ENCODE data around the gene PTGER1. TPM values are rescaled to one million over a fixed set of nuclear protein-coding genes. Genes with fewer than 3 reads are reported as not detected.

PTGER1 gene
- total and polyA plus RNA-seq, 2 experiments from 2014 or later: 0.60 to 3.5 TPM

GRCh38 chr19:14476673-14477401, 1.7 kb upstream of the PTGER1 start:
- Histone ChIP-seq H3K36me3 (replicated peaks; ENCODE audit: insufficient read depth, low read depth) (peaks cover 4% of the 10 kb centered on the region), H4K20me1 (ENCODE audit: insufficient read depth, poor library complexity, severe bottlenecking) (no peaks in the 10 kb centered on the region), H3K4me1 (ENCODE audit: insufficient read depth) (peaks cover 36% of the 10 kb centered on the region), H3K4me3 (no peak overlapping the region), H3K27ac (peak overlapping the region; percentile 82), H3K9me3 (ENCODE audit: low read depth) (no peaks in the 10 kb centered on the region), H3K9me2 (replicated peaks; ENCODE audit: insufficient read depth) (no peaks in the 10 kb centered on the region), H2AFZ (no peak overlapping the region), H3K4me2 (peak overlapping the region; percentile 48), H3K79me2 (no peaks in the 10 kb centered on the region), H3K27me3 (no peaks in the 10 kb centered on the region)
- WGBS (ENCODE audit: low lambda C conversion rate, missing lambda C conversion rate): 75% methylated on average over 22 of the region's 26 CpGs
- DNase-seq (ENCODE audit: low spot score): peak; percentile 66
- TF ChIP-seq EZH2 (IDR thresholded peaks at IDR 0.05; ENCODE audit: borderline replicate concordance) (no peak), CTCF (IDR thresholded peaks at IDR 0.05; ENCODE audit: poor library complexity) (no peak), EZH2phosphoT487 (IDR thresholded peaks at IDR 0.05; ENCODE audit: low read depth, severe bottlenecking, unreplicated experiment) (no peak)

DNA sequence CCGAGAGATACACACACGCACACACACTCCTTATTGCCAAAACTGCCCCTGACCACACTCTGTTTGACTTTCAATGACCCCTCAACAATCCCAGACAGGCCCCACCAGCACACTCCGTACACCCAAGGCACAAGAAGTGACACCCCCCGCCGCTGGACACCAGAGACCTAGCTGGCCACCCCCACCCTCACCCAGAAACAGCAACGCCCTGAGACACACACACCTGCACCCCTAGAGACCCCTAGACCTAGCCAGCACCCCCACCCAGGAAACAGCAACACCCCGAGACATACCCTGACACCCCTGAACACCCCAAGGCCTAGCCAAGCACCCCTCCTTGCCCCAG, 1.1 kb upstream of the PTGER1 start:
- H3K4me3 ChIP-seq: no peak overlapping the region
- 96% methylated on average over 7 of the region's 7 CpGs for WGBS (ENCODE audit: low lambda C conversion rate, missing lambda C conversion rate)
- no peaks in the 10 kb centered on the region for H4K20me1 ChIP-seq (ENCODE audit: insufficient read depth, poor library complexity, severe bottlenecking)
- H3K79me2 ChIP-seq: no peaks in the 10 kb centered on the region
- peaks cover 37% of the 10 kb centered on the region for H3K4me1 ChIP-seq (ENCODE audit: insufficient read depth)
- no peaks in the 10 kb centered on the region for H3K27me3 ChIP-seq
- H3K9me3 ChIP-seq (ENCODE audit: low read depth): no peaks in the 10 kb centered on the region
- peaks cover 4% of the 10 kb centered on the region for H3K36me3 ChIP-seq (replicated peaks; ENCODE audit: insufficient read depth, low read depth)
- peak overlapping the region; percentile 82 for H3K27ac ChIP-seq
- DNase-seq (ENCODE audit: low spot score): no peak
- TF ChIP-seq CTCF (IDR thresholded peaks at IDR 0.05; ENCODE audit: poor library complexity): no peak
- peak overlapping the region; percentile 48 for H3K4me2 ChIP-seq
- no peak overlapping the region for H2AFZ ChIP-seq
- no peaks in the 10 kb centered on the region for H3K9me2 ChIP-seq (replicated peaks; ENCODE audit: insufficient read depth)

GRCh38 chr19:14474827-14475226, 327 bp downstream of the PTGER1 start:
- Histone ChIP-seq H2AFZ (no peak overlapping the region), H3K4me1 (ENCODE audit: insufficient read depth) (peaks cover 37% of the 10 kb centered on the region), H4K20me1 (ENCODE audit: insufficient read depth, poor library complexity, severe bottlenecking) (no peaks in the 10 kb centered on the region), H3K9me3 (ENCODE audit: low read depth) (no peaks in the 10 kb centered on the region), H3K4me2 (peak overlapping the region; percentile 70), H3K4me3 (no peak overlapping the region), H3K79me2 (no peaks in the 10 kb centered on the region), H3K27me3 (no peaks in the 10 kb centered on the region), H3K27ac (peak overlapping the region; percentile 73), H3K9me2 (replicated peaks; ENCODE audit: insufficient read depth) (no peaks in the 10 kb centered on the region), H3K36me3 (replicated peaks; ENCODE audit: insufficient read depth, low read depth) (peaks cover 4% of the 10 kb centered on the region)
- 86% methylated on average over 11 of the region's 12 CpGs for WGBS (ENCODE audit: low lambda C conversion rate, missing lambda C conversion rate)
- DNase-seq (ENCODE audit: low spot score): no peak
- no peak for TF ChIP-seq EZH2phosphoT487 (IDR thresholded peaks at IDR 0.05; ENCODE audit: low read depth, severe bottlenecking, unreplicated experiment)
- TF ChIP-seq EZH2 (IDR thresholded peaks at IDR 0.05; ENCODE audit: borderline replicate concordance): no peak
- no peak for TF ChIP-seq CTCF (IDR thresholded peaks at IDR 0.05; ENCODE audit: poor library complexity)
